Measurements from ENCODE around the gene PBXIP1. TPM values are rescaled to one million over a fixed set of nuclear protein-coding genes. Genes with fewer than 3 reads are reported as not detected.

The PBXIP1 gene
- total RNA-seq, 1 donor from 2014 or later: 82.1 TPM

DNA sequence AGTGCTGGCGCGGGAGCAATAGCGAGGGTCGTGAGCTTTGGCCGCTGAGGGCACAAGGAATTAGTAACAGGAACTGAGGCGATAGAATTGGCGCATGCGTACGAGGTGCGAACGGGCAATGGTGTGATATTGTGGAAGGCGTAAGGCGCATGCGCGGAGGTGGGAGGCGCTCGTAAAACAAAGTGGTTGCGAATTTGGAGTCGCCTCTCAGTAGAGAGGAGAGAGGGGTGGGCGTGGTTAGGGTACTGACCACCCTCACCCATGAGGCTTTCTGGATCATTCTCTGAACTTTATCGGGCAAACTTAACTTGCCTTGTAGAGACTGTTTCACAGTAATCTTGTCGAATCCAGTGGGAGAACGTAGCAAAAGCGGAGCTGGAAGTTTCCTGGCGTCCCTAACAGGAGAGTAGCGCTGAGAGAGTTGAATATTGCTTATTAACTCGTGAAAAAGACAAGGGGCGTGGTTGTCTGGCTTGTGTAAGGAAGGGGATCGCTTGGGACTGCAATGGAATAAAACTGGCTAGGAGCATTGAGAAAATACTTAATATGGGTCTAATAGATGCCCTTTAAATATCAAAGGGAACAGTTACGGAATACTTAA is 19.0 kb upstream of the PBXIP1 start:
- peaks cover 18% of the 10 kb centered on the region for H3K27me3 Mint-ChIP-seq (ENCODE audit: unreplicated experiment)
- H3K9me3 Mint-ChIP-seq (ENCODE audit: unreplicated experiment): no peaks in the 10 kb centered on the region
- peaks cover 21% of the 10 kb centered on the region for H3K4me1 Mint-ChIP-seq (ENCODE audit: unreplicated experiment)
- no peak overlapping the region for H3K27ac Mint-ChIP-seq (ENCODE audit: unreplicated experiment)
- peak; percentile 93 for DNase-seq (ENCODE audit: low spot score)
- TF ChIP-seq CTCF (IDR thresholded peaks at IDR 0.05; ENCODE audit: unreplicated experiment): no peak
- peaks cover 18% of the 10 kb centered on the region for H3K36me3 Mint-ChIP-seq (ENCODE audit: low read depth, unreplicated experiment)
- H3K4me3 Mint-ChIP-seq (ENCODE audit: unreplicated experiment): no peak overlapping the region

GRCh38 chr1:154974102-154974807 is 18.4 kb upstream of the PBXIP1 start, which contains the start of gene CKS1B:
Gene CKS1B, plus strand, starts transcription at chr1:154974681. Its CDS starts 65 bp downstream, at chr1:154974746.
- H3K4me1 Mint-ChIP-seq (ENCODE audit: unreplicated experiment): peaks cover 27% of the 10 kb centered on the region
- H3K27ac Mint-ChIP-seq (ENCODE audit: unreplicated experiment): no peak within 1 kb of the TSS
- peak; percentile 91 for DNase-seq (ENCODE audit: low spot score)
- H3K4me3 Mint-ChIP-seq (ENCODE audit: unreplicated experiment): no peak within 1 kb of the TSS
- H3K9me3 Mint-ChIP-seq (ENCODE audit: unreplicated experiment): no peaks in the 10 kb centered on the region
- peaks cover 18% of the 10 kb centered on the region for H3K36me3 Mint-ChIP-seq (ENCODE audit: low read depth, unreplicated experiment)
- peaks cover 23% of the 10 kb centered on the region for H3K27me3 Mint-ChIP-seq (ENCODE audit: unreplicated experiment)
- no peak for TF ChIP-seq CTCF (IDR thresholded peaks at IDR 0.05; ENCODE audit: unreplicated experiment)

DNA sequence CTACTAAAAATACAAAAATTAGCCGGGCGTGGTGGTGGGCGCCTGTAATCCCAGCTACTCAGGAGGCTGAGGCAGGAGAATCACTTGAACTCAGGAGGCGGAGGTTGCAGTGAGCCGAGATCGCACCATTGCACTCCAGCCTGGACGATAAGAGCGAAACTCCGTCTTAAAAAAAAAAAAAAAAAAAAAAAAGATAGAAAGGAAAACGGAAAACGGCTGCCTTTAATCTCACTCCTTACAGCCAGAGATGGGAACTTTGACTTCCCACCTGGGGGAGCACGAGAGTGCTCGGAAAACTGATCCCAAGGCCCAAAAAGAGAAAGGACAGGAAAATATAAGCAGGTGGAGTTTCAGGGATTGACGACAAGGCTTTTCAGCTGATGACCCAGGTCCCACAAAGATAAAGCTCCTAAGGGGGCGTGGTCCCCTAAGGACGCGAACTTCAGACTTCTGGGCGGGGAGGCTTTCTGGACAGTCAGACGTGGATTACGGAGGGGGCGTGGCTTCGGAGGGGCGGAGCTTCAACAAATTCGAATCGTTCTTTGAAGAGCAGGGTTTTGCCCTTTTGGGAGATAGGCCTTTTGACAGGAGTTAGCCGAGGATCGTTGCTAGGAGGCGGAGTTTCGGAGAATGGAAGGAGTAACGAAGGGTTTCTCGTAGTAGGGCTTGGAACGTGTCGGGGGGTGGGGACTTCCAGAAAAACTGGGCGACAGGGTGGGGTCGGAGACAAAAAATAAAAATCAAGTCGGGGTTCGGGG is 17.6 kb upstream of the PBXIP1 start:
- Mint-ChIP-seq H3K27ac (ENCODE audit: unreplicated experiment) (no peak overlapping the region), H3K36me3 (ENCODE audit: low read depth, unreplicated experiment) (peaks cover 24% of the 10 kb centered on the region), H3K4me3 (ENCODE audit: unreplicated experiment) (no peak overlapping the region), H3K9me3 (ENCODE audit: unreplicated experiment) (no peaks in the 10 kb centered on the region), H3K27me3 (ENCODE audit: unreplicated experiment) (peaks cover 27% of the 10 kb centered on the region), H3K4me1 (ENCODE audit: unreplicated experiment) (peaks cover 33% of the 10 kb centered on the region)
- no peak for TF ChIP-seq CTCF (IDR thresholded peaks at IDR 0.05; ENCODE audit: unreplicated experiment)
- DNase-seq (ENCODE audit: low spot score): peak; percentile 94

- Mint-ChIP-seq H3K27me3 (ENCODE audit: unreplicated experiment) (peaks cover 33% of the 10 kb centered on the region), H3K9me3 (ENCODE audit: unreplicated experiment) (no peaks in the 10 kb centered on the region), H3K36me3 (ENCODE audit: low read depth, unreplicated experiment) (peaks cover 31% of the 10 kb centered on the region), H3K4me3 (ENCODE audit: unreplicated experiment) (no peak overlapping the region), H3K27ac (ENCODE audit: unreplicated experiment) (no peak overlapping the region), H3K4me1 (ENCODE audit: unreplicated experiment) (peaks cover 41% of the 10 kb centered on the region)
- no peak for TF ChIP-seq CTCF (IDR thresholded peaks at IDR 0.05; ENCODE audit: unreplicated experiment)
- DNase-seq (ENCODE audit: low spot score): peak; percentile 79
Measured at GRCh38 chr1:154972517-154973343, 16.8 kb upstream of the PBXIP1 start.

Data from endothelial cell (in vitro differentiated cells).